Heart right ventricle (tissue), 16 donors: ENCODE results near the gene PCBP3. TPM values are rescaled to one million over a fixed set of nuclear protein-coding genes. Genes with fewer than 3 reads are reported as not detected.
"Not testable (repeated sequence)": the region's sequence is repeated elsewhere in the genome, so short reads cannot be mapped to it uniquely, and the experiment has no call there.

ENCODE experiments used
- ATAC-seq, 8 donors: fragments of 200-7000 bp; cut with Tn5 transposase; one replicate each; pipeline ENCODE4 v1.9.1; 2020; ENCODE audit warnings: mild to moderate bottlenecking in 8 of 8, moderate library complexity in 8 of 8, moderate number of reproducible peaks in 1 of 8
- DNase-seq, 2 donors: peaks; one replicate each; pipeline ENCODE4 v3.0.0-alpha.2; 2020
- H3K27ac ChIP-seq, 10 donors: fragments of 200-600 bp; sonication (generic) in 2 of 10; one replicate each; pipeline versions ENCODE4 v1.5.0 to v1.8.0; 2020 to 2022; ENCODE audit warnings: mild to moderate bottlenecking in 3 of 10
- H3K27me3 ChIP-seq, 7 donors: fragments of 200-600 bp; one replicate each; pipeline ENCODE4 v1.8.0; 2021 to 2022; ENCODE audit warnings: mild to moderate bottlenecking in 2 of 7
- H3K36me3 ChIP-seq, 9 donors: fragments of 200-600 bp; sonication (generic) in 1 of 9; one replicate each; pipeline versions ENCODE4 v1.5.0 to v1.8.0; 2020 to 2022; ENCODE audit warnings: mild to moderate bottlenecking in 2 of 9
- H3K4me1 ChIP-seq, 9 donors: fragments of 200-600 bp; sonication (generic) in 1 of 9; one replicate each; pipeline versions ENCODE4 v1.5.0 to v1.8.0; 2020 to 2022; ENCODE audit warnings: mild to moderate bottlenecking in 4 of 9
- H3K4me3 ChIP-seq, 10 donors: fragments of 200-600 bp; sonication (generic) in 2 of 10; one replicate each; pipeline versions ENCODE4 v1.5.0 to v1.8.0; 2020 to 2022; ENCODE audit warnings: mild to moderate bottlenecking in 7 of 10, moderate library complexity in 2 of 10
- H3K9me3 ChIP-seq, 11 donors: fragments of 200-600 bp in 10 of 11; sonication (generic) in 2 of 11; one replicate each; pipeline versions ENCODE4 v1.5.0 to v1.8.0; 2013 to 2022; ENCODE audit warnings: mild to moderate bottlenecking in 2 of 11, control low read depth in 1 of 11, moderate library complexity in 1 of 11
- CTCF ChIP-seq, 9 donors: fragments of 200-600 bp; sonication (generic) in 2 of 9; IDR thresholded peaks; one replicate each; pipeline versions ENCODE4 v1.5.0 to v1.8.0; 2021 to 2022; ENCODE audit warnings: antibody characterized with exemption in 9 of 9, mild to moderate bottlenecking in 5 of 9, moderate library complexity in 1 of 9
- WGBS, 2 donors: extraction: QIAGEN DNeasy Blood & Tissue Kit; methylation state at CpG; one replicate each; pipeline ENCODE4 v1.1.7; 2013; ENCODE audit warnings: inconsistent platforms in 1 of 2; 5-methylcytosine and 5-hydroxymethylcytosine counted together
- intact Hi-C, 10 donors: fragments of 100-400 bp; cut with DNase I; formaldehyde crosslinking; loops; one replicate each; pipeline versions ENCODE4 v1.11.1 to v1.14.2; 2022
- polyA plus RNA-seq, 2 donors: library from polyadenylated mRNA; stranded (reverse); fragments of 200-250 nt; gene quantifications; one replicate each; pipeline ENCODE4 v1.2.3, GENCODE V29; 2013
- total RNA-seq, 10 donors: library from RNA; stranded (reverse); fragmentation: NEBNext Ultra II Directional in 3 of 10; extraction: Animal tissue kit (Norgen Biotek cat#: 25700) in 3 of 10; gene quantifications; one replicate each; pipeline versions ENCODE4 v1.2.1 to v1.2.4, GENCODE V29; 2021 to 2023
- donor health status: Arrhythmogenic right ventricular cardiomyopathy.
- donor health status: ischemic (EF 13 %, LVEDD 7.1; RV severe dilation, severe dysfunction).
- donor health status: healthy with polysubstance abuse.
- donor health status: DM: no; HTN: yes; CAD: no.
- donor health status: DM: no; HTN: no; CAD: no.
- donor health status: ischemic (EF 25% LVEDD 6.9; RV normal size, moderate dysfunction).
- donor health status: ischemic (EF 25% LVEDD 5.7; RV mildly dilated, moderate dysfunction).
- donor health status: healthy.
- donor health status: DM: yes; HTN: yes; CAD: no.
- donor health status: Ischemic cardiomyopathy.
- donor health status: ischemic (EF 35%, LVEDD 5.7; RV mildly dilated, moderate dysfunction).
- donor health status: nonischemic (EF 11% LVEDD 7.7; RV severe dilation, severe dysfunction).
- donor health status: DM: yes; HTN: yes; CAD: no.
- donor health status: PGD.
- donor health status: ischemic (EF 29% LVEDD 5.4; RV normal size, mild dysfunction).
- donor health status: nonischemic (EF 23%, LVEDD 6.1; RV moderate dilation, normal function).

Gene PCBP3
- total and polyA plus RNA-seq, 12 donors = 0.25 to 11.3 (median 1.2) TPM

- Histone ChIP-seq H3K27me3 (peaks cover 0 to 40% (median 20%) of the 10 kb centered on the region in 7 donors), H3K4me1 (no peaks in the 10 kb centered on the region), H3K27ac (no peak overlapping the region), H3K9me3 (peaks cover 0 to 29% (median 13%) of the 10 kb centered on the region in 11 donors), H3K4me3 (no peak overlapping the region), H3K36me3 (no peaks in the 10 kb centered on the region)
- WGBS, 2 donors = 70 to 82% methylated on average over 6 of the region's 6 CpGs
- no peak for DNase-seq
- TF ChIP-seq CTCF (IDR thresholded peaks at IDR 0.05) = no peak
- intact Hi-C loops = no loop called here
- no peak for ATAC-seq
These were observed 43.3 kb upstream of the PCBP3 start for GRCh38 chr21:45600248-45600647.

- no peak for ATAC-seq
- DNase-seq = no peak
These were observed 42.0 kb upstream of the PCBP3 start for GRCh38 chr21:45601551-45601950.

GRCh38 chr21:45602106-45602505, 41.4 kb upstream of the PCBP3 start:
- H3K27me3 ChIP-seq = peaks cover 0 to 25% (median 10%) of the 10 kb centered on the region in 7 donors
- H3K36me3 ChIP-seq = no peaks in the 10 kb centered on the region
- DNase-seq = no peak
- TF ChIP-seq CTCF (IDR thresholded peaks at IDR 0.05) = no peak
- ATAC-seq = no peak
- WGBS, 2 donors = 79 to 83% methylated on average over 5 of the region's 5 CpGs
- intact Hi-C loops = no loop called here
- H3K27ac ChIP-seq = no peak overlapping the region
- no peaks in the 10 kb centered on the region for H3K4me1 ChIP-seq
- H3K4me3 ChIP-seq = no peak overlapping the region
- H3K9me3 ChIP-seq = peaks cover 0 to 29% (median 13%) of the 10 kb centered on the region in 11 donors

More at GRCh38 chr21:45601551-45601950, 42.0 kb upstream of the PCBP3 start:
- peaks cover 0 to 29% (median 13%) of the 10 kb centered on the region in 11 donors for H3K9me3 ChIP-seq
- H3K36me3 ChIP-seq = no peaks in the 10 kb centered on the region
- no peaks in the 10 kb centered on the region for H3K4me1 ChIP-seq
- no peak overlapping the region for H3K4me3 ChIP-seq
- peaks cover 0 to 29% (median 10%) of the 10 kb centered on the region in 7 donors for H3K27me3 ChIP-seq
- no peak for TF ChIP-seq CTCF (IDR thresholded peaks at IDR 0.05)
- intact Hi-C loops = no loop called here
- no peak overlapping the region for H3K27ac ChIP-seq
- WGBS, 2 donors = 80 to 84% methylated on average over 10 of the region's 10 CpGs

GRCh38 chr21:45603481-45603880, 40.0 kb upstream of the PCBP3 start:
- Histone ChIP-seq H3K27me3 (peaks cover 0 to 22% (median 4%) of the 10 kb centered on the region in 7 donors), H3K4me3 (no peak overlapping the region), H3K36me3 (no peaks in the 10 kb centered on the region), H3K4me1 (no peaks in the 10 kb centered on the region), H3K27ac (no peak overlapping the region), H3K9me3 (peaks cover 0 to 29% (median 13%) of the 10 kb centered on the region in 11 donors)
- intact Hi-C loops = no loop called here
- TF ChIP-seq CTCF (IDR thresholded peaks at IDR 0.05) = no peak
- ATAC-seq = no peak
- no peak for DNase-seq

DNA sequence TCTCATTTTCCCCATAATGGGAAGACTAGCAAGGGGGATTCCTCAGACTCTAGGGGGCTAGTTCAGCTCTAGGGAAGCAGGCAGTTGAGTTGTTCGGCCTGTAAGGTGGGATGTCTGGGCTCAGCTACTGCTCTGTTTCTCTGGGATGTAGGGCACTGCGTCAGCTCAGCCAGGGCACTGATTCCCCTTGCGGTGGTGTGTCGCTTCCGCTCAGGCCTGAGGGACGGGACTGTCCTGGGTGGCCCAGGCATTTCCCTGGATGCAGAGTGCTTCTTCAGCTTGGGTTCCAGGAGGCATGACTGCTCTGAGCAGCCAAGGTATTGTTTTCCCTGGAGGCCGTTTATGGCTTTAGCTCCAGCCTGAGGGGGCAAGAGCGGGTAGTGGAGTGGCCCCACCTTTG, 38.8 kb upstream of the PCBP3 start:
- not testable (repeated sequence) for H3K27ac ChIP-seq
- 90 to 96% methylated on average over 6 to 7 of the region's 8 CpGs for WGBS, 2 donors

More for the DNA sequence above, 38.8 kb upstream of the PCBP3 start:
- H3K4me3 ChIP-seq, DNase-seq, ATAC-seq, H3K4me1 ChIP-seq, H3K36me3 ChIP-seq, intact Hi-C loops: not testable (repeated sequence)
- peaks cover 0 to 18% (median 4%) of the 10 kb centered on the region in 7 donors for H3K27me3 ChIP-seq
- H3K9me3 ChIP-seq = peaks cover 0 to 29% (median 13%) of the 10 kb centered on the region in 11 donors
